A549 (cell line): ENCODE data around the gene MYOZ3. TPM values are rescaled to one million over a fixed set of nuclear protein-coding genes. Genes with fewer than 3 reads are reported as not detected.

Experiments
- ATAC-seq, 2 experiments: fragments of 200-7000 bp in 1 of 2; fragments of >200 bp in 1 of 2; cut with Nextera tagmentation in 1 of 2; cut with Tn5 transposase in 1 of 2; 3 replicates each; pipeline versions ENCODE4 v1.8.0 to v1.9.1; 2018 to 2020; ENCODE audit warnings: mild to moderate bottlenecking in 1 of 2, moderate library complexity in 1 of 2
- CTCF ChIA-PET: fragments of 300-600 bp; sonication (Branson Sonifier 250); formaldehyde crosslinking; extraction: SDS; loops from one replicate; lab custom pipeline; 2021; ENCODE audit warnings: antibody characterized with exemption, inconsistent platforms; lab: Yijun Ruan, JAX
- POLR2A ChIA-PET: fragments of 350-600 bp; formaldehyde crosslinking; extraction: SDS; loops from one replicate; lab custom pipeline; 2021; ENCODE audit warnings: antibody characterized with exemption, inconsistent platforms; lab: Yijun Ruan, JAX
- DNase-seq, 2 experiments: peaks; one replicate each; pipeline versions ENCODE4 v3.0.0 to v3.0.0-alpha.2; 2011 to 2016; ENCODE audit warnings: low read depth in 1 of 2, low spot score in 1 of 2
- FAIRE-seq: peaks from 2 replicates; lab custom pipeline; 2011; peaks lifted over from hg19 to GRCh38; lab: Jason Lieb, UNC
- H3K27ac ChIP-seq, 2 experiments: fragments of >200 bp; sonication (Bioruptor Twin); formaldehyde crosslinking; 3 replicates each; pipeline ENCODE4 v1.5.1; 2016 to 2017
- H3K4me1 ChIP-seq: fragments of >200 bp; sonication (Bioruptor Twin); formaldehyde crosslinking; 3 replicates; pipeline ENCODE4 v1.6.1; 2016
- H3K4me2 ChIP-seq: fragments of >200 bp; sonication (Bioruptor Twin); formaldehyde crosslinking; 3 replicates; pipeline ENCODE4 v1.6.1; 2016
- H3K4me3 ChIP-seq: fragments of >200 bp; sonication (Bioruptor Twin); formaldehyde crosslinking; 3 replicates; pipeline ENCODE4 v1.5.1; 2016
- H3K9me3 ChIP-seq: fragments of >200 bp; sonication (Bioruptor Twin); formaldehyde crosslinking; 3 replicates; pipeline ENCODE4 v1.6.1; 2016
- CEBPB ChIP-seq, 2 experiments: fragments of >200 bp in 1 of 2; sonication (Bioruptor Twin) in 1 of 2; formaldehyde crosslinking in 1 of 2; IDR thresholded peaks; 2 replicates each; pipeline ENCODE4 v1.6.1; 2012 to 2016
- EP300 ChIP-seq, 2 experiments: fragments of >200 bp; sonication (Bioruptor Twin); formaldehyde crosslinking; IDR thresholded peaks; 2 replicates in 1 of 2; 3 replicates in 1 of 2; pipeline ENCODE4 v1.6.1; 2016 to 2017
- FOSB ChIP-seq: fragments of 250-450 bp; sonication (Bioruptor Pico); IDR thresholded peaks from 2 replicates; pipeline ENCODE4 v1.5.0; 2020; ENCODE audit warnings: mild to moderate bottlenecking, moderate library complexity
- GATA3 ChIP-seq: IDR thresholded peaks from 2 replicates; pipeline ENCODE4 v1.6.1; 2012; ENCODE audit warnings: borderline replicate concordance
- HOXA7 ChIP-seq: fragments of 250-450 bp; sonication (Bioruptor Pico); IDR thresholded peaks from 2 replicates; pipeline ENCODE4 v1.5.0; 2020; ENCODE audit warnings: mild to moderate bottlenecking, moderate library complexity
- KDM1A ChIP-seq: fragments of 200-600 bp; sonication (generic); IDR thresholded peaks from 2 replicates; pipeline ENCODE4 v1.6.1; 2016; ENCODE audit warnings: low read depth, mild to moderate bottlenecking
- KDM5A ChIP-seq: fragments of 200-600 bp; sonication (generic); IDR thresholded peaks from 2 replicates; pipeline ENCODE4 v1.6.1; 2016; ENCODE audit warnings: antibody characterized with exemption, mild to moderate bottlenecking
- MYC ChIP-seq: IDR thresholded peaks from 2 replicates; pipeline ENCODE4 v1.6.1; 2012; ENCODE audit warnings: mild to moderate bottlenecking, inconsistent platforms, low read length, improper control_type of control experiment, borderline replicate concordance
- NR3C1 ChIP-seq: fragments of >200 bp; sonication (Bioruptor Twin); formaldehyde crosslinking; IDR thresholded peaks from 3 replicates; pipeline ENCODE4 v1.6.1; 2017
- POLR2A ChIP-seq: IDR thresholded peaks from 2 replicates; pipeline ENCODE4 v1.6.1; 2012; ENCODE audit warnings: mild to moderate bottlenecking, low read length
- POLR2AphosphoS2 ChIP-seq: conservative IDR thresholded peaks from 2 replicates; pipeline ENCODE4 v1.6.1; 2012; ENCODE audit warnings: low read length, improper control_type of control experiment, inconsistent platforms
- RARB ChIP-seq: fragments of 250-450 bp; sonication (Bioruptor Pico); IDR thresholded peaks from 2 replicates; pipeline ENCODE4 v1.8.0; 2021; ENCODE audit warnings: mild to moderate bottlenecking, moderate library complexity
- REST ChIP-seq: fragments of 200-600 bp; sonication (generic); IDR thresholded peaks from 2 replicates; pipeline ENCODE4 v1.6.1; 2016; ENCODE audit warnings: antibody characterized with exemption, mild to moderate bottlenecking, moderate library complexity
- ZC3H11A ChIP-seq: fragments of 450-650 bp; IDR thresholded peaks from 2 replicates; pipeline ENCODE4 v1.6.1; 2014; ENCODE audit warnings: antibody characterized with exemption, mild to moderate bottlenecking
- ZFP36 ChIP-seq: fragments of 450-650 bp; IDR thresholded peaks from 2 replicates; pipeline ENCODE4 v1.6.1; 2014; ENCODE audit warnings: borderline replicate concordance; ENCODE audit not compliant: partially characterized antibody
- ZNF302 ChIP-seq: fragments of 250-450 bp; sonication (Bioruptor Pico); IDR thresholded peaks from 2 replicates; pipeline ENCODE4 v1.9.0; 2021; ENCODE audit warnings: inconsistent platforms, mild to moderate bottlenecking, moderate library complexity
- WGBS: methylation state at CpG from one replicate; pipeline ENCODE4 v1.1.6; 2017; ENCODE audit errors: missing lambda C conversion rate; 5-methylcytosine and 5-hydroxymethylcytosine counted together
- polyA plus RNA-seq, 4 experiments: library from polyadenylated mRNA; depleted of rRNA in 3 of 4; stranded (reverse); fragments of >200 nt; fragmentation: RNase III in 1 of 4; extraction: RNeasy Plus Mini Kit Qiagen cat#74134 plus additional on column Dnase treatment in 1 of 4; gene quantifications; 2 replicates in 3 of 4; 3 replicates in 1 of 4; pipeline ENCODE4 v1.2.3, GENCODE V29; 2011 to 2017
- TF ChIP-seq, protein P1 (sequence below): fragments of 450-650 bp; IDR thresholded peaks from 2 replicates; pipeline ENCODE4 v1.6.1; 2014; ENCODE audit warnings: antibody characterized with exemption
- TF ChIP-seq, protein P2 (sequence below): fragments of >200 bp; sonication (Bioruptor Twin); formaldehyde crosslinking; IDR thresholded peaks from 3 replicates; pipeline ENCODE4 v1.6.1; 2016
- TF ChIP-seq, protein P3 (sequence below): fragments of >200 bp; sonication (Bioruptor Twin); formaldehyde crosslinking; IDR thresholded peaks from 3 replicates; pipeline ENCODE4 v1.5.1; 2016
- TF ChIP-seq, protein P4 (sequence below): fragments of 150-350 bp; IDR thresholded peaks from 2 replicates; pipeline ENCODE4 v1.6.1; 2014; ENCODE audit warnings: low read depth, mild to moderate bottlenecking, low read length

Gene MYOZ3
- polyA plus RNA-seq, 2 of the 4 experiments (the other 2 are of a cell fraction), result 0.06 to 0.09 TPM

- ChIA-PET POLR2A (interaction anchor here (1.2 kb wide), 1 partner anchor 26 kb away, joined by 5 read pairs; no protein-coding TSS in a partner anchor), CTCF (interaction anchor here (0.8 to 1.7 kb wide), 5 partner anchors 14 to 67 kb away, joined by 3 to 4 read pairs (median 4); partner anchors contain the start of gene SYNPO)
- no peak for FAIRE-seq
- Histone ChIP-seq H3K9me3 (no peaks in the 10 kb centered on the region), H3K4me2 (peak overlapping the region; percentile 94; the same call in 2 of the 3 replicates), H3K27ac (peak overlapping the region; percentile 74 to 96; a peak in 5 of 6 replicates), H3K4me3 (no peak overlapping the region)
- ATAC-seq, result no peak
- no peak for DNase-seq
- TF ChIP-seq MYC (no peak), ZC3H11A (no peak), HOXA7 (CRISPR knock-in tag) (no peak), POLR2AphosphoS2 (no peak), POLR2A (no peak), GATA3 (no peak), CEBPB (IDR thresholded peaks at IDR 0.05) (no peak), FOSB (CRISPR knock-in tag) (no peak)
- TF ChIP-seq, protein P1, sequence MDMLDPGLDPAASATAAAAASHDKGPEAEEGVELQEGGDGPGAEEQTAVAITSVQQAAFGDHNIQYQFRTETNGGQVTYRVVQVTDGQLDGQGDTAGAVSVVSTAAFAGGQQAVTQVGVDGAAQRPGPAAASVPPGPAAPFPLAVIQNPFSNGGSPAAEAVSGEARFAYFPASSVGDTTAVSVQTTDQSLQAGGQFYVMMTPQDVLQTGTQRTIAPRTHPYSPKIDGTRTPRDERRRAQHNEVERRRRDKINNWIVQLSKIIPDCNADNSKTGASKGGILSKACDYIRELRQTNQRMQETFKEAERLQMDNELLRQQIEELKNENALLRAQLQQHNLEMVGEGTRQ, result no peak
- TF ChIP-seq, protein P2, sequence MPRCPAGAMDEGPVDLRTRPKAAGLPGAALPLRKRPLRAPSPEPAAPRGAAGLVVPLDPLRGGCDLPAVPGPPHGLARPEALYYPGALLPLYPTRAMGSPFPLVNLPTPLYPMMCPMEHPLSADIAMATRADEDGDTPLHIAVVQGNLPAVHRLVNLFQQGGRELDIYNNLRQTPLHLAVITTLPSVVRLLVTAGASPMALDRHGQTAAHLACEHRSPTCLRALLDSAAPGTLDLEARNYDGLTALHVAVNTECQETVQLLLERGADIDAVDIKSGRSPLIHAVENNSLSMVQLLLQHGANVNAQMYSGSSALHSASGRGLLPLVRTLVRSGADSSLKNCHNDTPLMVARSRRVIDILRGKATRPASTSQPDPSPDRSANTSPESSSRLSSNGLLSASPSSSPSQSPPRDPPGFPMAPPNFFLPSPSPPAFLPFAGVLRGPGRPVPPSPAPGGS, result no peak
- TF ChIP-seq, protein P3, sequence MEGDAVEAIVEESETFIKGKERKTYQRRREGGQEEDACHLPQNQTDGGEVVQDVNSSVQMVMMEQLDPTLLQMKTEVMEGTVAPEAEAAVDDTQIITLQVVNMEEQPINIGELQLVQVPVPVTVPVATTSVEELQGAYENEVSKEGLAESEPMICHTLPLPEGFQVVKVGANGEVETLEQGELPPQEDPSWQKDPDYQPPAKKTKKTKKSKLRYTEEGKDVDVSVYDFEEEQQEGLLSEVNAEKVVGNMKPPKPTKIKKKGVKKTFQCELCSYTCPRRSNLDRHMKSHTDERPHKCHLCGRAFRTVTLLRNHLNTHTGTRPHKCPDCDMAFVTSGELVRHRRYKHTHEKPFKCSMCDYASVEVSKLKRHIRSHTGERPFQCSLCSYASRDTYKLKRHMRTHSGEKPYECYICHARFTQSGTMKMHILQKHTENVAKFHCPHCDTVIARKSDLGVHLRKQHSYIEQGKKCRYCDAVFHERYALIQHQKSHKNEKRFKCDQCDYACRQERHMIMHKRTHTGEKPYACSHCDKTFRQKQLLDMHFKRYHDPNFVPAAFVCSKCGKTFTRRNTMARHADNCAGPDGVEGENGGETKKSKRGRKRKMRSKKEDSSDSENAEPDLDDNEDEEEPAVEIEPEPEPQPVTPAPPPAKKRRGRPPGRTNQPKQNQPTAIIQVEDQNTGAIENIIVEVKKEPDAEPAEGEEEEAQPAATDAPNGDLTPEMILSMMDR, result no peak
- TF ChIP-seq, all 56 proteins: peak for 0
- H3K4me1 ChIP-seq, result peaks cover 71% of the 10 kb centered on the region
- WGBS, result 84% methylated on average over 4 of the region's 5 CpGs
These were observed 34.2 kb upstream of the MYOZ3 start for GRCh38 chr5:150626853-150627276.

DNA sequence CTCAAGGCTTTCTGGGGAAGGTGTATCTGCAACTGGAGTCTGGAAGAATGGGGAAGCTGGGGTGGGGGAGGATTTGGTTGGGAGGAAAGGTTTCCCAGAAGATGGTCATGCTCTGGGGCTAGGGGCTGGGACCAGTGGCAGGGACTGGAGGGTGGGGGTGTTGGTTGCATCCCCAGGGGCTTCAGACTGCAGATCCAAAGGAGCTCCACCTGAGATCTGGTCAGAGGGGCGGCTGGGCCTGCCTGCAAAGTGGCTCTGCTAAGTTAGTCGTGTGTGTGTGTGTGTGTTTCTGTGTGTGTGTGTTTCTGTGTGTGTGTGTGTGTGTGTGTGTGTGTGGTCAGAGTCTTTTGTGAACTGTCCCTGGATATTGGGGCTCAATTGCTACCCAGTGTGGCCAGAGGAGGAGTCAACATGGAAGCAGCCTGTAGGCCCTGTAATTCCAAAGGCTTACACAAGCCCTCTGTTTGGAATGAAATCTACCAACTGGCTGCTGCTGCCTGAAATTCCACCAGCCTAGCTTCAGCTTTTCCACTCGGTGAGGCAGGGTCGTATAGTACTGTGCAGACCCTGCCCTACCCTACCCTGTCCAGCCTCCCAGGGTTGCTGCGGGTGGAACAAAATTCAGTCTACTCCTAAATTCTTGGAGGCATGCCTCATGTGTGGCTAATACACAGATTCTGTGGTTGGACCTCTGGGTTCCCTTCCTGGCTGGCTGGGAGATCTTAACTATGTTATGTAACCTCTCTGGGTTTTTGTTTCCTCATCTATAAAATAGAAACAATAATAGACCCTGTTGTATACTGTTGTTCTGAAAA, 33.1 kb upstream of the MYOZ3 start:
- peaks cover 82% of the 10 kb centered on the region for H3K4me1 ChIP-seq

More for the DNA sequence above, 33.1 kb upstream of the MYOZ3 start:
- no peak for ATAC-seq
- Histone ChIP-seq H3K4me2 (peak overlapping the region; percentile 94), H3K27ac (peak overlapping the region; percentile 74 to 96; a peak in 5 of 6 replicates), H3K4me3 (no peak overlapping the region), H3K9me3 (no peaks in the 10 kb centered on the region)
- FAIRE-seq, result no peak
- DNase-seq, result no peak
- TF ChIP-seq RARB (CRISPR knock-in tag) (no peak), ZFP36 (no peak), ZNF302 (no peak), POLR2AphosphoS2 (no peak), EP300 (IDR thresholded peaks at IDR 0.05) (no peak), NR3C1 (no peak), KDM5A (no peak), REST (no peak), KDM1A (no peak)
- TF ChIP-seq, protein P2, result no peak
- TF ChIP-seq, protein P4, sequence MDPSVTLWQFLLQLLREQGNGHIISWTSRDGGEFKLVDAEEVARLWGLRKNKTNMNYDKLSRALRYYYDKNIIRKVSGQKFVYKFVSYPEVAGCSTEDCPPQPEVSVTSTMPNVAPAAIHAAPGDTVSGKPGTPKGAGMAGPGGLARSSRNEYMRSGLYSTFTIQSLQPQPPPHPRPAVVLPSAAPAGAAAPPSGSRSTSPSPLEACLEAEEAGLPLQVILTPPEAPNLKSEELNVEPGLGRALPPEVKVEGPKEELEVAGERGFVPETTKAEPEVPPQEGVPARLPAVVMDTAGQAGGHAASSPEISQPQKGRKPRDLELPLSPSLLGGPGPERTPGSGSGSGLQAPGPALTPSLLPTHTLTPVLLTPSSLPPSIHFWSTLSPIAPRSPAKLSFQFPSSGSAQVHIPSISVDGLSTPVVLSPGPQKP, result no peak
- 78% methylated on average over 5 of the region's 5 CpGs for WGBS
- CTCF ChIA-PET, result interaction anchor here (0.8 to 2.6 kb wide), 7 partner anchors 12 to 169 kb away, joined by 3 to 8 read pairs (median 4); partner anchors contain the start of gene SYNPO
- POLR2A ChIA-PET, result interaction anchor here (1.2 kb wide), 1 partner anchor 25 kb away, joined by 5 read pairs; no protein-coding TSS in a partner anchor
